Right lobe of liver (tissue), 6 donors: ENCODE results near the gene AVL9. TPM values are rescaled to one million over a fixed set of nuclear protein-coding genes. Genes with fewer than 3 reads are reported as not detected.

Source experiments
- ATAC-seq, 4 donors: fragments of 200-7000 bp; cut with Tn5 transposase; one replicate each; pipeline ENCODE4 v1.9.1; 2020; ENCODE audit warnings: mild to moderate bottlenecking in 4 of 4, moderate library complexity in 4 of 4
- DNase-seq, 3 donors: peaks; one replicate each; pipeline ENCODE4 v3.0.0-alpha.2; 2020
- H3K27ac ChIP-seq, 3 donors: fragments of 200-600 bp; one replicate each; pipeline ENCODE4 v1.8.0; 2022
- H3K27me3 ChIP-seq, 2 donors: fragments of 200-600 bp; one replicate each; pipeline ENCODE4 v1.8.0; 2022
- H3K36me3 ChIP-seq, 4 donors: fragments of 200-600 bp; sonication (generic) in 1 of 4; one replicate each; pipeline versions ENCODE4 v1.5.1 to v1.8.0; 2017 to 2022; ENCODE audit warnings: control low read depth in 1 of 4
- H3K4me1 ChIP-seq, 4 donors: fragments of 200-600 bp; sonication (generic) in 1 of 4; one replicate each; pipeline versions ENCODE4 v1.5.1 to v1.8.0; 2017 to 2022; ENCODE audit warnings: control low read depth in 1 of 4
- H3K4me3 ChIP-seq, 3 donors: fragments of 200-600 bp; one replicate each; pipeline ENCODE4 v1.8.0; 2022
- H3K9me3 ChIP-seq, 4 donors: fragments of 200-600 bp; sonication (generic) in 1 of 4; one replicate each; pipeline versions ENCODE4 v1.5.1 to v1.8.0; 2017 to 2022; ENCODE audit warnings: control low read depth in 1 of 4
- CTCF ChIP-seq, 4 donors: fragments of 200-600 bp in 3 of 4; fragments of 450-650 bp in 1 of 4; IDR thresholded peaks; one replicate each; pipeline versions ENCODE4 v1.5.1 to v1.8.0; 2016 to 2022; ENCODE audit warnings: antibody characterized with exemption in 4 of 4, mild to moderate bottlenecking in 2 of 4
- POLR2A ChIP-seq: fragments of 450-650 bp; IDR thresholded peaks from one replicate; pipeline ENCODE4 v1.6.1; 2017; ENCODE audit warnings: antibody characterized with exemption, mild to moderate bottlenecking
- WGBS: methylation state at CpG from one replicate; pipeline ENCODE4 v1.1.6; 2018; ENCODE audit warnings: low coverage, low lambda C conversion rate; ENCODE audit not compliant: insufficient coverage; ENCODE audit errors: missing lambda C conversion rate; 5-methylcytosine and 5-hydroxymethylcytosine counted together
- intact Hi-C, 2 donors: fragments of 100-400 bp; cut with DNase I; formaldehyde crosslinking; loops; one replicate each; pipeline versions ENCODE4 v1.11.2 to v1.14.1; 2022
- total RNA-seq, 6 experiments: library from RNA; depleted of rRNA in 2 of 6; stranded (reverse); fragments of >200 nt in 2 of 6; fragmentation: NEBNext Ultra II Directional in 3 of 6; extraction: Animal tissue kit (Norgen Biotek cat#: 25700) in 3 of 6; gene quantifications; one replicate each; pipeline versions ENCODE4 v1.1.0 to v1.2.4, GENCODE V29; 2016 to 2023
- donor health status: DM: no; HTN: yes; CAD: no.
- donor health status: DM: no; HTN: no; CAD: no.
- donor health status: DM: no; HTN: no; CAD: no.
- donor health status: DM: no; HTN: yes; CAD: no.
- donor health status: DM: no; HTN: yes; CAD: no.

The AVL9 gene
- total RNA-seq, 6 experiments from 2014 or later, result 12.5 to 22.9 (median 15.3) TPM

DNA sequence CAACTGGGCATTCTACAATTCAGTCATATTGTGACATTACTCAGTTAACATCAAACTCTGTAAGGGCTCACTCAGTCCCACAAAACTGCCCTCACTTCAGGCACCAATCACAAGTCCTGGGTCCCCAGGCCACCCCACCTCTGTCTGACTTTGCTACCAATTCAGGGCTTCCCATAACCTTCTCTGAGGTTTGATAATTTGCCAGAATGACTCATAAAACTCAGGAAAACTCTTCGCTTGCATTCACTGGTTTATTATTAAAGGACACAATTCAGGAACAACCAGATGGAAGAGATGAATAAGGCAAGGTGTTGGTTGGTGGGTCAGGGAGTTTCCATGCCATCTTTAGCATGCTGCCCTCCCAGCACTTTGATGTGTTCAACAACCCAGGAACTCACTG lies 41.3 kb downstream of the AVL9 start:
- no peaks in the 10 kb centered on the region for H3K36me3 ChIP-seq
- H3K9me3 ChIP-seq, result no peaks in the 10 kb centered on the region
- H3K27ac ChIP-seq, result no peak overlapping the region
- H3K4me3 ChIP-seq, result no peak overlapping the region
- intact Hi-C loops, result no loop called here
- H3K4me1 ChIP-seq, result no peaks in the 10 kb centered on the region
- no peak for DNase-seq
- no peaks in the 10 kb centered on the region for H3K27me3 ChIP-seq
- ATAC-seq, result peak in 1 of 4 donors; percentile 70
- 0% methylated on average over 1 of the region's 1 CpG for WGBS
- TF ChIP-seq CTCF (IDR thresholded peaks at IDR 0.05) (no peak), POLR2A (no peak)

GRCh38 chr7:32537760-32538159 lies 42.5 kb downstream of the AVL9 start:
- Histone ChIP-seq H3K27ac (no peak overlapping the region), H3K4me3 (no peak overlapping the region), H3K36me3 (no peaks in the 10 kb centered on the region), H3K4me1 (no peaks in the 10 kb centered on the region), H3K27me3 (no peaks in the 10 kb centered on the region), H3K9me3 (no peaks in the 10 kb centered on the region)
- 84% methylated on average over 4 of the region's 4 CpGs for WGBS
- DNase-seq (no peak), ATAC-seq (no peak)
- intact Hi-C loops, result no loop called here
- TF ChIP-seq POLR2A, result no peak
- no peak for TF ChIP-seq CTCF (IDR thresholded peaks at IDR 0.05)

GRCh38 chr7:32539366-32539765 lies 44.1 kb downstream of the AVL9 start:
- no peaks in the 10 kb centered on the region for H3K27me3 ChIP-seq
- no peaks in the 10 kb centered on the region for H3K4me1 ChIP-seq
- no peaks in the 10 kb centered on the region for H3K36me3 ChIP-seq
- intact Hi-C loops, result no loop called here
- whole genome bisulfite sequencing, result 90% methylated on average over 2 of the region's 2 CpGs
- no peak overlapping the region for H3K4me3 ChIP-seq
- TF ChIP-seq CTCF (IDR thresholded peaks at IDR 0.05), result no peak
- TF ChIP-seq POLR2A, result no peak
- ATAC-seq (no peak), DNase-seq (no peak)
- H3K27ac ChIP-seq, result no peak overlapping the region
- H3K9me3 ChIP-seq, result no peaks in the 10 kb centered on the region

DNA sequence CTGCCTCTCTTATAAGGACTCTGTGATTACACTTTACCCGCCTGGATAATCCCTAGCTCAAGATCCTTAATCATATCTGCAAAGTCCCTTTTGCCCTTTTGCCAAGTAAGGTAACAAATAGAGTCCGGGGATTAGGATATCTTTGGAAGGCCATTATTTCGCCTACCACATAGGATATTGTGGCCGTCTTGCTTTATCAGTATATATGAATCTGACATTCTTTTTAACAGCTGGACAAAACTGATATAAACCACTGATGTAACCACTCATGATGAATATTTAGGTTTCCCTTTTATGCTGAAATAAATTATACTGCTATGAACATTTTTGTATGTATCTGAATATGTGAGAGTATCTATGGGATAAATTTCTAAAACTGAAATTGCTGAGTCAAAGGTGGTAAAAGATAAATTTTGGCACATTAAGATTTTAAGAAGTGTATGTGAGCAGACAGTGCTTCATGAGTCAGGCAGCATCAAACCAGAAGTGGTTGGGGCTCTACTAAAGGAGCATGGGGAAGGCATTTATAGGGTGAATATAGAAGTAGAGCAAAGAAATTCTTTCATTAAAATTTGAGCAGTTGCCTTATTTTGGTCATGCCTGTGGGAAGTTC lies 44.7 kb downstream of the AVL9 start:
- no peak for DNase-seq
- Histone ChIP-seq H3K4me1 (no peaks in the 10 kb centered on the region), H3K36me3 (no peaks in the 10 kb centered on the region), H3K27me3 (no peaks in the 10 kb centered on the region), H3K9me3 (no peaks in the 10 kb centered on the region), H3K4me3 (no peak overlapping the region), H3K27ac (no peak overlapping the region)
- TF ChIP-seq POLR2A (no peak), CTCF (IDR thresholded peaks at IDR 0.05) (no peak)
- no peak for ATAC-seq
- 87% methylated on average over 4 of the region's 4 CpGs for WGBS
- intact Hi-C loops, result no loop called here

DNA sequence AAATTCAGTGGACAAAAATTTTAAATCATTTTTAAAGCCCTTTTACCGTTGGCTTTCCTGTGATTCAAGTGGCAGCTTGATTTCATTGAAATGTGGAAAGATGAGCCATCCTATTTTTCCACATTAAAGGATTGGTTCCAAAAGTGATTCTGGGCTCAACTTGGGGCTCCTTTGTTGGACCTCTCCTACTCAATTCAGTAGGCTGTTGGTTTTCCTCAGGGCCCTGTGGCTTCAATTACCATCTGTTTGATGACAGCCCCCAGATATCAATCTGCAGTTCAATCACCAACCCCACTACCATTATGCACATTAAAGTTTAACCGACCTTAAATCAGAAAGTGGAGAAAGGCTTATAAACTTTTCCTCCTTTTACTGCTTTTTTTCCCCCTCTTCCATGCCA lies 47.3 kb downstream of the AVL9 start:
- no peak for DNase-seq

More for the DNA sequence above, 47.3 kb downstream of the AVL9 start:
- intact Hi-C loops, result no loop called here
- no peak for ATAC-seq
- H3K36me3 ChIP-seq, result peaks cover 0 to 2% (median under 1%) of the 10 kb centered on the region in 4 donors
- no peaks in the 10 kb centered on the region for H3K4me1 ChIP-seq
- no peak overlapping the region for H3K27ac ChIP-seq
- no peaks in the 10 kb centered on the region for H3K9me3 ChIP-seq
- no peak overlapping the region for H3K4me3 ChIP-seq
- no peaks in the 10 kb centered on the region for H3K27me3 ChIP-seq
- TF ChIP-seq POLR2A (no peak), CTCF (IDR thresholded peaks at IDR 0.05) (no peak)
- WGBS, result 93% methylated on average over 2 of the region's 2 CpGs
